ENCODE data around the gene SFXN4.

GRCh38 chr10:119100434-119101238, 64.9 kb downstream of the SFXN4 start:
- TF ChIP-seq EZH2phosphoT487 (IDR thresholded peaks at IDR 0.05; ENCODE audit: borderline replicate concordance, low read depth, low read length) (no peak), CTCF (conservative IDR thresholded peaks at IDR 0.05; ENCODE audit: low read length) (no peak)

All from OCI-LY7 (cell line).